SK-N-SH (cell line): Measurements from ENCODE around the gene SPEF2. TPM values are rescaled to one million over a fixed set of nuclear protein-coding genes. Genes with fewer than 3 reads are reported as not detected.

ENCODE experiments used
- CTCF ChIA-PET: fragments of 300-600, 350-600 bp; formaldehyde crosslinking; extraction: SDS; loops from one replicate; lab custom pipeline; 2021; lab: Yijun Ruan, JAX
- POLR2A ChIA-PET: fragments of 350-600 bp; sonication (Branson Sonifier 250); formaldehyde crosslinking; extraction: SDS; loops from one replicate; lab custom pipeline; 2020; ENCODE audit warnings: antibody characterized with exemption, inconsistent platforms; lab: Yijun Ruan, JAX
- DNase-seq: peaks from one replicate; pipeline ENCODE4 v3.0.0; 2012
- H2AFZ ChIP-seq: fragments of 200-600 bp; sonication (generic); 2 replicates; pipeline ENCODE4 v1.8.1; 2016; ENCODE audit warnings: antibody characterized with exemption, mild to moderate bottlenecking, low read depth
- H3F3A ChIP-seq: fragments of 200-600 bp; sonication (generic); replicated peaks from 2 replicates; pipeline ENCODE3; 2016; ENCODE audit warnings: antibody characterized with exemption, mild to moderate bottlenecking; ENCODE audit not compliant: insufficient read depth
- H3K27ac ChIP-seq, 2 experiments: fragments of 200-500 bp in 1 of 2; fragments of 200-600 bp in 1 of 2; sonication (Bioruptor generic) in 1 of 2; sonication (generic), shearing (Covaris generic) in 1 of 2; 2 replicates each; pipeline versions ENCODE4 v1.5.1 to v1.6.1; 2014 to 2016; ENCODE audit warnings: low read depth in 2 of 2, inconsistent platforms in 1 of 2, low read length in 1 of 2, mild to moderate bottlenecking in 1 of 2, mixed read lengths in 1 of 2
- H3K27me3 ChIP-seq: fragments of 200-600 bp; sonication (generic), shearing (Covaris generic); 2 replicates; pipeline ENCODE4 v1.6.1; 2016; ENCODE audit warnings: mixed run types; ENCODE audit not compliant: insufficient read depth
- H3K36me3 ChIP-seq, 2 experiments: fragments of 200-500 bp in 1 of 2; fragments of 200-600 bp in 1 of 2; sonication (Bioruptor generic) in 1 of 2; sonication (generic) in 1 of 2; replicated peaks in 1 of 2; 2 replicates each; pipeline versions ENCODE3 to v1.5.1; 2014 to 2016; ENCODE audit warnings: low read length in 1 of 2, mild to moderate bottlenecking in 1 of 2; ENCODE audit not compliant: insufficient read depth in 2 of 2, control insufficient read depth in 1 of 2
- H3K4me1 ChIP-seq, 2 experiments: fragments of 200-500 bp in 1 of 2; fragments of 200-600 bp in 1 of 2; sonication (Bioruptor generic) in 1 of 2; sonication (generic), shearing (Covaris generic) in 1 of 2; 2 replicates each; pipeline versions ENCODE4 v1.5.1 to v1.6.1; 2014 to 2016; ENCODE audit warnings: low read depth in 1 of 2, low read length in 1 of 2, mixed run types in 1 of 2; ENCODE audit not compliant: insufficient read depth in 2 of 2, control insufficient read depth in 1 of 2
- H3K4me2 ChIP-seq: fragments of 200-600 bp; sonication (generic), shearing (Covaris generic); 2 replicates; pipeline ENCODE4 v1.6.1; 2017; ENCODE audit warnings: mixed run types
- H3K4me3 ChIP-seq, 2 experiments: fragments of 200-500 bp in 1 of 2; fragments of 200-600 bp in 1 of 2; sonication (Bioruptor generic) in 1 of 2; sonication (generic), shearing (Covaris generic) in 1 of 2; 2 replicates each; pipeline versions ENCODE4 v1.5.1 to v1.8.1; 2014 to 2016; ENCODE audit warnings: low read depth in 2 of 2, inconsistent platforms in 1 of 2, low read length in 1 of 2, mild to moderate bottlenecking in 1 of 2, mixed read lengths in 1 of 2, moderate library complexity in 1 of 2
- H3K79me2 ChIP-seq: fragments of 200-600 bp; sonication (generic); 2 replicates; pipeline ENCODE4 v1.8.1; 2017; ENCODE audit warnings: mild to moderate bottlenecking; ENCODE audit not compliant: insufficient read depth
- H3K9ac ChIP-seq: fragments of 200-600 bp; sonication (generic); 2 replicates; pipeline ENCODE4 v1.6.1; 2017; ENCODE audit warnings: mixed run types
- H3K9me2 ChIP-seq: fragments of 200-600 bp; sonication (generic); 2 replicates; pipeline ENCODE4 v1.6.1; 2017; ENCODE audit warnings: mixed run types
- H3K9me3 ChIP-seq: fragments of 200-600 bp; sonication (generic); 2 replicates; pipeline ENCODE4 v1.6.1; 2017; ENCODE audit warnings: mixed run types, mild to moderate bottlenecking, moderate library complexity
- H4K20me1 ChIP-seq: fragments of 200-600 bp; sonication (generic); 2 replicates; pipeline ENCODE4 v1.6.1; 2017; ENCODE audit warnings: mild to moderate bottlenecking, mixed run types; ENCODE audit not compliant: insufficient read depth
- EP300 ChIP-seq, 2 experiments: IDR thresholded peaks; 2 replicates each; pipeline versions ENCODE4 v1.4.0 to v1.6.1; 2012; ENCODE audit warnings: borderline replicate concordance in 1 of 2, low read depth in 1 of 2, low read length in 1 of 2
- EZH2phosphoT487 ChIP-seq: fragments of 200-600 bp; sonication (generic); IDR thresholded peaks from 2 replicates; pipeline ENCODE4 v1.6.1; 2017; ENCODE audit warnings: low read depth, mixed run types, mild to moderate bottlenecking, antibody characterized with exemption, moderate library complexity, borderline replicate concordance
- FOSL2 ChIP-seq: IDR thresholded peaks from 2 replicates; pipeline ENCODE4 v1.4.0; 2012; ENCODE audit warnings: low read depth, mild to moderate bottlenecking, moderate library complexity, borderline replicate concordance
- FOXJ3 ChIP-seq: sonication (generic); formaldehyde crosslinking; IDR thresholded peaks from 2 replicates; pipeline ENCODE4 v1.5.1; 2020; ENCODE audit warnings: mild to moderate bottlenecking, missing genetic modification reagents
- FOXM1 ChIP-seq: IDR thresholded peaks from 2 replicates; pipeline ENCODE4 v1.4.0; 2012; ENCODE audit warnings: low read depth, mild to moderate bottlenecking
- MEF2A ChIP-seq: IDR thresholded peaks from 2 replicates; pipeline ENCODE4 v1.4.0; 2012; ENCODE audit warnings: low read depth, borderline replicate concordance
- MXI1 ChIP-seq: IDR thresholded peaks from 2 replicates; pipeline ENCODE4 v1.6.1; 2012; ENCODE audit warnings: mild to moderate bottlenecking, low read depth, low read length, improper control_type of control experiment
- NFIC ChIP-seq: IDR thresholded peaks from 2 replicates; pipeline ENCODE4 v1.4.0; 2012; ENCODE audit warnings: borderline replicate concordance
- PBX3 ChIP-seq: IDR thresholded peaks from 2 replicates; pipeline ENCODE4; 2012
- RAD21 ChIP-seq: IDR thresholded peaks from 2 replicates; pipeline ENCODE4 v1.6.1; 2012; ENCODE audit warnings: mild to moderate bottlenecking, low read length
- TEAD4 ChIP-seq: IDR thresholded peaks from 2 replicates; pipeline ENCODE4 v1.4.0; 2012; ENCODE audit warnings: mild to moderate bottlenecking, borderline replicate concordance; ENCODE audit not compliant: insufficient read depth
- USF2 ChIP-seq: fragments of 150-350 bp; IDR thresholded peaks from 2 replicates; pipeline ENCODE4 v1.6.1; 2017; ENCODE audit warnings: antibody characterized with exemption, low read length, low read depth, borderline replicate concordance
- WGBS: methylation state at CpG from one replicate; pipeline ENCODE4 v1.1.6; 2017; ENCODE audit warnings: low lambda C conversion rate; 5-methylcytosine and 5-hydroxymethylcytosine counted together
- polyA plus RNA-seq, 3 experiments: library from polyadenylated mRNA; depleted of rRNA; stranded (reverse); fragments of >200 nt; gene quantifications; 2 replicates each; pipeline ENCODE4 v1.2.3, GENCODE V29; 2012
- TF ChIP-seq, protein P1 (sequence below): IDR thresholded peaks from 2 replicates; pipeline ENCODE4 v1.4.0; 2012; ENCODE audit warnings: low read depth, borderline replicate concordance
- TF ChIP-seq, protein P2 (sequence below): IDR thresholded peaks from 2 replicates; pipeline ENCODE4 v1.6.1; 2012; ENCODE audit warnings: mild to moderate bottlenecking, low read depth, low read length, moderate library complexity

SPEF2 gene
- polyA plus RNA-seq, 1 of the 3 experiments (the other 2 are of a cell fraction), result 1.6 TPM

DNA sequence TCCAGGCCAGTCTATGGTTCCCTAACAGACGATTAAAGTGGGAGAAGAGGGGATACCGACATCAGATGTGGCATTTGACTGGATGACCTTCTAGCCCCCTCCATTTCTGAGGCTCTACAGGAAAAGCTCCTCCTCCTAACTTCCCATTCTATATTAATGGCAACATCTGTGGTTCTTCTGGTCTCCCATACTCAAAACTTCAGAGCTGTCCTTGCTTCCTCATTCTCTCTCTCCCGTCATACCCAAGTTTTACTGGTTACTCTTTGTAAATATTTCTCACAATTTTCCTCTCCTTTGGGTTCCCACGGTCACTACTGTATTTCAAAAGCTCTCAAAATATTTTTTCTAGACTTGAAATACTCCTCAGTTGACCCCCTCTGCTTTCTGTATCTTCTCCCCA lies 203.1 kb downstream of the SPEF2 start:
- H3F3A ChIP-seq, result no peaks in the 10 kb centered on the region
- TF ChIP-seq NFIC (no peak), RAD21 (no peak), MXI1 (no peak), USF2 (no peak), TEAD4 (no peak)
- TF ChIP-seq, protein P1, sequence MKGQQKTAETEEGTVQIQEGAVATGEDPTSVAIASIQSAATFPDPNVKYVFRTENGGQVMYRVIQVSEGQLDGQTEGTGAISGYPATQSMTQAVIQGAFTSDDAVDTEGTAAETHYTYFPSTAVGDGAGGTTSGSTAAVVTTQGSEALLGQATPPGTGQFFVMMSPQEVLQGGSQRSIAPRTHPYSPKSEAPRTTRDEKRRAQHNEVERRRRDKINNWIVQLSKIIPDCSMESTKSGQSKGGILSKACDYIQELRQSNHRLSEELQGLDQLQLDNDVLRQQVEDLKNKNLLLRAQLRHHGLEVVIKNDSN, result no peak
- TF ChIP-seq, all 33 proteins: peak for 0
- WGBS, result 45% methylated on average over 4 of the region's 4 CpGs
- no peak overlapping the region for H3K9ac ChIP-seq
- H4K20me1 ChIP-seq, result no peaks in the 10 kb centered on the region
- H3K4me2 ChIP-seq, result no peak overlapping the region
- H3K4me1 ChIP-seq, result no peaks in the 10 kb centered on the region
- H3K27me3 ChIP-seq, result no peaks in the 10 kb centered on the region
- no peaks in the 10 kb centered on the region for H3K79me2 ChIP-seq
- ChIA-PET CTCF (interaction anchor here (2.8 kb wide), 1 partner anchor 44 kb away, joined by 13 read pairs; no protein-coding TSS in a partner anchor), POLR2A (no interaction called here)
- H3K9me2 ChIP-seq, result no peaks in the 10 kb centered on the region
- no peaks in the 10 kb centered on the region for H3K9me3 ChIP-seq
- no peak for DNase-seq
- H3K27ac ChIP-seq, result no peak overlapping the region
- no peaks in the 10 kb centered on the region for H3K36me3 ChIP-seq
- no peak overlapping the region for H3K4me3 ChIP-seq
- H2AFZ ChIP-seq, result no peak overlapping the region

DNA sequence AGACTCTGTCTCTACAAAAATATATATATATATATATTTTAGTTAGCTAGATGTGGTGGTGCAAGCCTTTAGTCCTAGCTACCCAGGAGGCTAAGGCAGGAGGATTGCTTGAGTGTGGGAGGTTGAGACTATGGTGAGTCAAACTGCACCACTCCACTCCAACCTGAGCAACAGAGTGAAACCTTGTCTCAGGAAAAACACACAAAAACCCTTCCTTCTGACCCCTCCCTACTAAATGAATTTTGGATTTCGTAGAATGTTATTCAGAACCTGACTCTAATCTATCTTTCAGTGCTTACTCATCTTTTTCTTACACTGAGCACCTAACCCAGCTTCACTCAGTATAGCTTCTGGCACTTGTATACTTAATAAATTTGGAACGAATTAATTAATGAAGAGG lies 203.8 kb downstream of the SPEF2 start:
- no peaks in the 10 kb centered on the region for H3K36me3 ChIP-seq
- no peak overlapping the region for H3K27ac ChIP-seq
- WGBS, result 39% methylated on average over 2 of the region's 2 CpGs
- H3K9ac ChIP-seq, result no peak overlapping the region
- no peak overlapping the region for H3K4me2 ChIP-seq
- H3K9me3 ChIP-seq, result no peaks in the 10 kb centered on the region
- H3K27me3 ChIP-seq, result no peaks in the 10 kb centered on the region
- CTCF ChIA-PET, result interaction anchor here (2.8 kb wide), 1 partner anchor 45 kb away, joined by 13 read pairs; no protein-coding TSS in a partner anchor
- DNase-seq, result no peak
- H3K9me2 ChIP-seq, result no peaks in the 10 kb centered on the region
- H2AFZ ChIP-seq, result no peak overlapping the region
- TF ChIP-seq MEF2A (no peak), FOXM1 (no peak), FOXJ3 (CRISPR knock-in tag) (no peak)
- TF ChIP-seq, all 33 proteins: peak for 0
- POLR2A ChIA-PET, result no interaction called here
- Histone ChIP-seq H3K4me3 (no peak overlapping the region), H4K20me1 (no peaks in the 10 kb centered on the region), H3K4me1 (no peaks in the 10 kb centered on the region), H3F3A (no peaks in the 10 kb centered on the region), H3K79me2 (no peaks in the 10 kb centered on the region)

DNA sequence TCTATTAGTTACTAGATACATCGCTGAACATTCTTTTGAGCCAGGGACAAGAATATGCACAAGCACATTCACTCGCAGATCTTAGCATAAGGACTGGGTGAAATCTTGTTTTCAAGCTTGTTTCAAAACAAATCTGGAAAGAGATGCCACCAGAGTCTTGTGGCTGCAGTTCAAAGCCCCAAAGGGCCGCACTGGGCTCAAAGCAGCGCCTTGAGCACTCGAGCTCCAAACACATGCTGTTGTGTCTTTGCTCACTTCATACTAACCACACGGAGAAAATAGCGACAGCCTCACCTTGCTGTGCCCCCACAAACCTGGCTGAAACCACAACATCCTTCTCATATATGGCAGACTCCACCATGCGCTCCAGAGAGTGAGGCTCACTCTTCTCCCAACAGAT lies 204.8 kb downstream of the SPEF2 start:
- H3K9ac ChIP-seq, result no peak overlapping the region
- H2AFZ ChIP-seq, result no peak overlapping the region
- no peaks in the 10 kb centered on the region for H3K9me2 ChIP-seq
- CTCF ChIA-PET, result interaction anchor here (1.1 to 1.3 kb wide), 2 partner anchors 43 to 44 kb away, joined by 3 to 5 read pairs; no protein-coding TSS in a partner anchor
- H3K4me2 ChIP-seq, result no peak overlapping the region
- POLR2A ChIA-PET, result no interaction called here
- H3K4me3 ChIP-seq, result no peak overlapping the region
- 71% methylated on average over 8 of the region's 8 CpGs for WGBS
- no peaks in the 10 kb centered on the region for H4K20me1 ChIP-seq
- no peak for DNase-seq
- H3K27ac ChIP-seq, result no peak overlapping the region
- no peaks in the 10 kb centered on the region for H3K9me3 ChIP-seq
- no peaks in the 10 kb centered on the region for H3K36me3 ChIP-seq
- no peaks in the 10 kb centered on the region for H3K79me2 ChIP-seq
- H3K4me1 ChIP-seq, result no peaks in the 10 kb centered on the region
- H3K27me3 ChIP-seq, result no peaks in the 10 kb centered on the region
- no peaks in the 10 kb centered on the region for H3F3A ChIP-seq
- TF ChIP-seq, protein P2, sequence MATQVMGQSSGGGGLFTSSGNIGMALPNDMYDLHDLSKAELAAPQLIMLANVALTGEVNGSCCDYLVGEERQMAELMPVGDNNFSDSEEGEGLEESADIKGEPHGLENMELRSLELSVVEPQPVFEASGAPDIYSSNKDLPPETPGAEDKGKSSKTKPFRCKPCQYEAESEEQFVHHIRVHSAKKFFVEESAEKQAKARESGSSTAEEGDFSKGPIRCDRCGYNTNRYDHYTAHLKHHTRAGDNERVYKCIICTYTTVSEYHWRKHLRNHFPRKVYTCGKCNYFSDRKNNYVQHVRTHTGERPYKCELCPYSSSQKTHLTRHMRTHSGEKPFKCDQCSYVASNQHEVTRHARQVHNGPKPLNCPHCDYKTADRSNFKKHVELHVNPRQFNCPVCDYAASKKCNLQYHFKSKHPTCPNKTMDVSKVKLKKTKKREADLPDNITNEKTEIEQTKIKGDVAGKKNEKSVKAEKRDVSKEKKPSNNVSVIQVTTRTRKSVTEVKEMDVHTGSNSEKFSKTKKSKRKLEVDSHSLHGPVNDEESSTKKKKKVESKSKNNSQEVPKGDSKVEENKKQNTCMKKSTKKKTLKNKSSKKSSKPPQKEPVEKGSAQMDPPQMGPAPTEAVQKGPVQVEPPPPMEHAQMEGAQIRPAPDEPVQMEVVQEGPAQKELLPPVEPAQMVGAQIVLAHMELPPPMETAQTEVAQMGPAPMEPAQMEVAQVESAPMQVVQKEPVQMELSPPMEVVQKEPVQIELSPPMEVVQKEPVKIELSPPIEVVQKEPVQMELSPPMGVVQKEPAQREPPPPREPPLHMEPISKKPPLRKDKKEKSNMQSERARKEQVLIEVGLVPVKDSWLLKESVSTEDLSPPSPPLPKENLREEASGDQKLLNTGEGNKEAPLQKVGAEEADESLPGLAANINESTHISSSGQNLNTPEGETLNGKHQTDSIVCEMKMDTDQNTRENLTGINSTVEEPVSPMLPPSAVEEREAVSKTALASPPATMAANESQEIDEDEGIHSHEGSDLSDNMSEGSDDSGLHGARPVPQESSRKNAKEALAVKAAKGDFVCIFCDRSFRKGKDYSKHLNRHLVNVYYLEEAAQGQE, result no peak
- TF ChIP-seq FOSL2, result no peak
- TF ChIP-seq TEAD4, result no peak
- no peak for TF ChIP-seq USF2
- TF ChIP-seq EZH2phosphoT487, result no peak
- no peak for TF ChIP-seq PBX3
- TF ChIP-seq EP300 (IDR thresholded peaks at IDR 0.05; ENCODE audit: borderline replicate concordance in 1 of 2, low read depth in 1 of 2, low read length in 1 of 2), result no peak
